GM04503 (cell line): ENCODE data around the gene IQSEC1.
A peak's percentile ranks its signal among the peaks of the same experiment; 100 is the strongest.

Experiments used
- DNase-seq: peaks from one replicate; pipeline ENCODE4 v3.0.0-alpha.2; 2012; ENCODE audit warnings: low read depth

Gene IQSEC1

DNA sequence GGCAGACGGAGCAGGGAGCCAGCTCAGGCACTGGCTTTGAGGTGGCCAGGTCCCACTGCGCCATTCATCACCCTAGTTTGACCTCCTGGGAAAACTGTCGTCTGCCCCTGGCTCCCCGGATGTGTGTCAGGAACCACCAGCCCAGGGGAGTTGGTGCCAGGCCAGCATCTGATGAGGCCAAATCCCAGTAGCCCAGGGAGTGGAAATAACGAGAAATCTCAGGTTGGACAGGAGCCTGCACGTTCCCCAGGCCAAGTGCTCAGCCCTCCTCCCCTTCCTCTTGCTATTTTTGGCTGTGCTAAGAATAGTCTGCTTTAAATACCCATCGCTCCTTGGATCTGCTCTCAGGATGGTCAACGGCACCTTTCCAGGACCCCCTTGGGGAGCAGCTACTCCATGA lies 138.8 kb downstream of the IQSEC1 start:
- DNase-seq, result peak; percentile 39

- DNase-seq, result no peak
Observed at GRCh38 chr3:12933901-12934300, 139.3 kb downstream of the IQSEC1 start.

- no peak for DNase-seq
Observed at GRCh38 chr3:12932754-12933153, 140.5 kb downstream of the IQSEC1 start.

DNA sequence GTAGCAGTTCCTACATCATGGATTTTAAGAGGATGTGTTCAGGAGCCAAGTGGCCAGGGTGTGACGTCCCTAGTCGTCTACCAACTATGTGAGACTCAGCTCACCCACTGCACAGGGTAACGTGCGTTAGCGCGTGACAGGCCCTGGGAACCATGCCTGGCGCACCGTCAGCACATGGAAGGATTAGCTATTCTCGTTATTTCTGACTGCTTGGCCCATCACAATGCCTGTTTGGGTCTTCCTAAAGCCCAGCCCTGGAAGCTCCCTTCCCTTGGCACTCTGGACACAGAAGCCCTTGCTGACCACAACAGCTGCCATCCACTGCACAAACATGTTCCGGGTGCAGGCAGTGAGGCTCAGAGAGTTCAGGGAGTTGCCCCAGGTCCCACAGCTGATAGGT lies 140.9 kb downstream of the IQSEC1 start:
- DNase-seq, result no peak

GRCh38 chr3:12931273-12931905 lies 141.8 kb downstream of the IQSEC1 start:
- no peak for DNase-seq

- DNase-seq, result no peak
Observed at GRCh38 chr3:12929801-12930200, 143.4 kb downstream of the IQSEC1 start.

GRCh38 chr3:12926660-12927059 lies 146.6 kb downstream of the IQSEC1 start:
- no peak for DNase-seq

- no peak for DNase-seq
Observed at GRCh38 chr3:12925648-12926047, 147.6 kb downstream of the IQSEC1 start.

- DNase-seq, result no peak
Observed at GRCh38 chr3:12924437-12924836, 148.8 kb downstream of the IQSEC1 start.

GRCh38 chr3:12922881-12923431 lies 150.3 kb downstream of the IQSEC1 start:
- no peak for DNase-seq

GRCh38 chr3:12922306-12922705 lies 150.9 kb downstream of the IQSEC1 start:
- DNase-seq, result no peak

DNA sequence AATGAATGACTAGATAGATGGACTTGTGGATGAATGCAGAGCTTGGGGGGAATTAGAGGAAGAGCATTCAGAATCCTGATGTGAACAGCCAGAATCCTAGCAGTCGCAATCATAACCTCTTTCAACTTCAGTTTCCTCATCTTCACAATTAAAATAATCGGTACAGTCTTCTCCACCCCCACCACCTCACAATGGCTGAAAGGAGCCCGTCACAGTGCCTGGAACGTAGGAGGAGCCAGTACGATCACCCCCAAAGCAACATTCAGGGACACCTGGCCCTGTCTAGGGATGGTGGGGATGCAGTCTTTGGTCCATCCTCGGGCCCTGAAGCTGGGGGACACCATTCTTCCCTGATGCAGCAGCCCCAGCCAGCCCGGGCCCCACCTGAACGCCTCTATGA lies 151.5 kb downstream of the IQSEC1 start:
- no peak for DNase-seq

- no peak for DNase-seq
Observed at GRCh38 chr3:12920967-12921366, 152.3 kb downstream of the IQSEC1 start.

GRCh38 chr3:12919205-12919604 lies 154.0 kb downstream of the IQSEC1 start:
- DNase-seq, result no peak

- no peak for DNase-seq
Observed at GRCh38 chr3:12918231-12918630, 155.0 kb downstream of the IQSEC1 start.

GRCh38 chr3:12916159-12916558 lies 157.1 kb downstream of the IQSEC1 start:
- no peak for DNase-seq

DNA sequence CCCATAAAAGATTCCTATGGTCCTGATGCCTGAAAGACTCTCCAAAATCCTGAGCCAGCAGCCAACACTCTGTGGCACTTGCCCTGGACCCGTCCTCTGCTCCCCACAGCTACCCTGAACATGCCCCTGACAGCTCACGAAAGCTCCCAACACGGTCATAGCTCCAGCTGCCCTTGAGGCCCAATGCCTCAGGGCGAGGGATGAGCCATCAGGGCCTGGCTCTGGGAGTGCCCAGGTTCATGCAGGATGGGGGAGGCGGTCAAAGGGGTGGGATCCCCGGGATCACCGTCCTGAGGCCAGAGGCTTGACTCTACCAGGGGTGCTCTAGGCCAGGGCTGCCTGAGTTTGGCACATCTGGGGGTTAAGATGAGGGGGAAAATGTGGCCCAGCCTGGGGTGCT lies 159.1 kb downstream of the IQSEC1 start:
- no peak for DNase-seq

- DNase-seq, result no peak
Observed at GRCh38 chr3:12911881-12912415, 161.3 kb downstream of the IQSEC1 start.

DNA sequence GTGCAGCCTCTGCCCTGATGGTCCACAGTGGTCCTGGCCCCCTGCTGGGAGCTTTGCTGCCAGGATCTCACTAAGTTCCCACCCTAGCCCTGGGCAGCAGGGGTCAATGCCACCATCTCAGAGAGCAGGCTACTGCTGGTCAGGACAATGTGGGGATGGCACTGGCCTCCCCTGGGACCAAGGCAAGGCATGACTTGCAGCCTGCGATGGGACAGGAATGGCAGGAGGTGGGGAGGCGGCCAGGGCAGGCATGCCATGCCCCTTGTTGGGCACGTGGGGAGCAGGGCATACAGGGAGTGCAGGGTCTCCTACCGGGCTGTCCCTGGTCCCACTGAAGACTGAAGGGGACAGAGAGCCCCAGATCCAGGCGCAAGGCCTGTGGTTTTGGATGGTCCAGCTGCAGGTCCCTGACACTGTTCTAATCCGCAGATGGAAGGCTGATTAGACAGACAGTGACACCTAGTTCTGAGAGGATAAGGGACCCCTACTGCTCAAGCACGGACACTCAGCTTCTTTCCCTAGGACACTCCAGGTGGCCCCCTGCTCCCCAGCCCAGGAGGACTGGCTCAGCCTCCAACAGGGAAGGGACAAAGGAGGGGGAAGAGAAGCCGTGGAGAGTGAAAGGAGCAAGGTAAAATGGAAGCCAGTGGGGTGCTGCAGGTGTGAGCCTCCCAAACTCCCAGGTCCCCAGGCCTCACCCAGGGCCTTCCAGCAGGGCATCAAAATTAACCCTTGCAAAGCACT lies 162.7 kb downstream of the IQSEC1 start:
- DNase-seq, result no peak

GRCh38 chr3:12909710-12910109 lies 163.5 kb downstream of the IQSEC1 start:
- no peak for DNase-seq

GRCh38 chr3:12908859-12909258 lies 164.4 kb downstream of the IQSEC1 start:
- no peak for DNase-seq

DNA sequence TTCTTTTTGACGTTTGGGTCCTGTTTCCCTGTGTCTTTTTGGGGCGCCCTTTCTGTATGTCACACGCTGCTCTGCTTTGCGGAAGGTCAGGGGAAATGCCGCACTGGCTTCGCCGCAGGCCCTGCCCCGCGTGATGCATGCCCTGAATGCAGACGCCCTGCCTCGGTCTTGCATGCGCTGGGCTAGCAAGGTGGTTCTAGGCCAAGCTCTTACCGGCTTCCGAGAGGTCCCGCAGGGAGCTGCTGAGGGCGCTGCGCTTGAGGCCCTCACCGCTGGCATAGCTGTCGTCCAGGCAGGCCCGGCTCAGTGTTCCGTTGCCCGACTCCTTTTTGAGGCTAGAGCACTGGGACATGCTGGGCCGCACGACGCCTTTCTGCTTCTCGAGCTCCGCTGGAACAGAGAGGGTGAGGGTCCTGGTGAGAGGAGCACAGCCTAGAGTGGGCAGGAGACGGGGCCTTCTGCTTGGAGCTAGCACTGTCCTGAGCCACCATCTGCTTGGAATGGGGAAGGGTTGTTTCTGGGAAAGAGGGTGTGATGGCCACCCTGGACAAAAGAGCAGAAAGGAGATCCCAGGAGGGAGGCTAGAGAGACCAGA lies 165.0 kb downstream of the IQSEC1 start:
- no peak for DNase-seq

DNA sequence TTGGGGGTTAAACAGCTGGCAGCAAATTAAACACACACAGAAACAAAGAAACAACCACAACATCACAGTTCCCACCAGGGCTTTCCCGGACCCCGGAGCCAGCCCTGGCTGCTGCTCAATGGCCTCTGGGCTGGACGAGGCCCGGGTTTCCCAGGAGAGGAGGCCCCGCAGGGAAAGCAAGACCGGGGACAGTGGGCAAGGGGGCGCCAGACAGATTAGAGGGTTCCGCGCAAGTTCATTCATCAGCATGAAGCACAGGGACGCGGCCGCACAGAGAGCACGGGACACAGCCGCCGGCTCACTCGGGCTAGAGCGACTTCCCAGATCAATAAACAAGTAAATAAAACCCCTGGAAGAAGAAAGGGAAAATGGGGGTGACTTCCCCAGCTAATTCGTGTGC lies 165.5 kb downstream of the IQSEC1 start:
- DNase-seq, result no peak
